Measurements from ENCODE around the gene ATXN1. TPM values are rescaled to one million over a fixed set of nuclear protein-coding genes. Genes with fewer than 3 reads are reported as not detected.

The ATXN1 gene
- total RNA-seq, 1 donor from 2014 or later = 9.1 TPM

DNA sequence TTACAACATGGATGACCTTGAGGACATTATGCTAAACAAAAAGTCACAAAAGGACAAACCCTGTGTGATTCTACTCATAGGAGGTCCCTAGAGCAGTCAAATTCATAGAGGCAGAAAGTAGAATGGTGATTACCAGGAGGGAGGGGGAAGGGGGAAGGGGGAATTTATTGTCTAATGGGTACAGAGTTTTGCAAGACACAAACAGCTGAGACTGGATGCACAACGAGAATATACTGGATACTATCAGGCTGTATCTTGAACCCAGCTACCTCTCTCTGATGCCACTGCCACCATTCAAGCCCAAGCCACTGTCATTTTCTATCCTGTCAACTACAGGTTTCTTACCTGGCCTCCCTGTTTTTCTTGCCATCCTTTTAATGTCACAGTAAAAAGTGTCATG is 252.3 kb downstream of the ATXN1 start:
- DNase-seq (ENCODE audit: low read depth in 2 of 2) = no peak

DNA sequence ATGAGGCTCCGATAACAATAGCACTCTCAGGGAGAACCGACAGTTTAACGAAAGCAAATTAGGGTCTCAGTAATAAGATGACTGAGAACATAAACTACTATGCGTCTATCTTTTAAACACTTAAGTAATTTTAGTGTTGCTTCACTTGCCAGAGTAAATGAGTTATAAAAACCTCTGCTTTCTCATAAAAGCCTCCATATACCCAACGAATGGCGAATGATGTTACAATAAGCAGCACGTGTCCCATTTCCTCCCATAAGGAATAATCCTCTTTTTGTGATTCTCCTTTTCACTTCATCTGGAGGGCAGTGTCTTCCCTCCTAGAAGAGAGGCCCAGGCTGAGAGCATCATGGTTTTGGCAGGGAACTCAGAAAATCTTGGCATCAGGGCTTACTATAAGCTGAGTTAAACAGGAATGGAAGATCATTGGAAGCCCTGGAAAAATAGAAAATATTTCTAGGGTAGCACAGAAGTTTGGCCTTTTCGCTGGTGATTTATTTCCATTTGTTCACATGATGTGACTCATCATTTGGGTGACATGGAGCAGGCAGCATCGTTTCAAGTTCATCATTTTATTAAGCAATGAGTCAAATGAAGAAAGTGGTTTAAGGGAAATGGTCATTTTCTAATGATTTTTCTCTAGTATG is 255.4 kb downstream of the ATXN1 start:
- peak in 1 of 2 donors; percentile 39 for DNase-seq (ENCODE audit: low read depth in 2 of 2)

DNA sequence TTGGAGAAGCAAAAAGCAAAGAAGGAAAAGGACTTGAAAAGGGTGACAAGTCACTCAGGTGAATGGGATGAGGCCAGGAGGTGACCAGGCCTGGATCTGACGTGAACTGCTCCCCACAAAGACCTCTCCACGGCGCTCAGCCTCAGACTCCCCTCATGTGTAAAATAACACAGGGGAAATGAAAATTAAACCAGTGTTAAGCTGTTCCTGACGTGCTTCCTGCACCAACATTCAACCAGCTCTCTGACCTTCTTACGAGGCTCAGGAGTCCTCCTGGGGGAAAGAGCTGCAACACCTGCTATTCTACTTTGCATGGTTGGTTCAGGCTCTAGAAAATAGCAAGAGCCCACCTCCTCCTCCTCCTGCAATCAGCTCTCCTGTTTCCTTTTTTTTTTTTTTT is 256.7 kb downstream of the ATXN1 start:
- DNase-seq (ENCODE audit: low read depth in 2 of 2) = no peak

DNA sequence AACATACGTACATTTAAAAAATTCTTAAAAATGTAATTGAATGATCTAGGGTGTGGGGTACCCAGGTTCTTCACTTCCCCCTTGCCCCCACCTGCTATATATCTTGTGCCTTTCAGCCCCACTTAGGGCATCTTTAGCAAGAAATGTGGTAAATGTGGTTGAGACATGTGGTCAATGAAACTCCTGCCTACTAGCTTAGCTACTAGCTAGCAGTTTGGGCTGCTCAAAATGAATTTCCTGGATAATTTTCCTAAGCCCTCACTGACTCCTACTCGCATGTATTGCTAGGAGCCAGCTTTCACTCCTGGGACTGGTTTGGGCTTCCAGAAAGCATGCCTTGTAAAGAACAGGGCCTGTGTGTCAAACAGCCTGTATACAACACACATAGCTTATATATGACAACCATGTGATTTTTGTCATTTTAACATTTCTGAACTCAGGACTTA is 257.3 kb downstream of the ATXN1 start:
- DNase-seq (ENCODE audit: low read depth in 2 of 2) = no peak

DNA sequence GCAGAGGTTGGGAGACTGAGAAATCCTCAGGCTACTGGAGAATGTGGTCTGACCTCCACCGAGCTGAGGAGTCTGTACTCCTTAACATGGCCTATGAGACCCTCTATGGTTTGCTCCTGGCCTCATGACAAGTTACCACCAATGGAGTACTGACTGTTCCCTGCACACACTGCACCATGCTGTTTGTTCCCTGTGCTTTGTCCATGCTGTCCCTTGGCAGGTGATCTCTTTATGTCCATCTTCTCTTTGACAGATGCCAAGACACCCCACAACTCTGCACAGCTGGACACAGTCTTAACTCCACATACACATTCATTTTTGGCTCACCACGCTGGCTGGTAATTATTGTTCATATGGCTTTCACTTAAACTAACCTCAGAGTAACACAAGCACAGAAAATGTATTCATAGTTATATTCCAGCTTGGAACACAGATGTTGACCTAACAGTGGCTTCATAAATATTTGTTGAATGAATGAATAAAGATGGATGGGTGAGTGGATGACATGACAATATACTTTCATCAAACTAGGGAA is 258.0 kb downstream of the ATXN1 start:
- no peak for DNase-seq (ENCODE audit: low read depth in 2 of 2)

DNA sequence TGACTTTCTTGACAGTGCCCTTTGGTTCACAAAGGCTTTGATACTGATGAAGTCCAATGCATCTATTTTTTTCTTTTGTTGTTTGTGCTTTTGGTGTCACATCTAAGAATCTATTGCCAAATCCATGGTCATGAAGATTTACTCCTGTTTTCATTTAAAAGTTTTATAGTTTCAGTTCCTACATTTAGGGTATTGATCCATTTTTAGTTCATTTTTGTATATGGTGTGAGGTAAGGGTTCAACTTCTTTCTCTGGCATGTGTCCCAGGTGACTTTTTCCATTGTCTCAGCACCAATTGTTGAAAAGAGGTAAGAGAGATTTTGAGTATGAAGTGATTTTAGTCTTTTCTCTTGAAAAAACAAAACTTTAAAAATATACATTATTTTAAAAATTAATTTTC is 262.3 kb downstream of the ATXN1 start:
- DNase-seq (ENCODE audit: low read depth in 2 of 2) = no peak

DNA sequence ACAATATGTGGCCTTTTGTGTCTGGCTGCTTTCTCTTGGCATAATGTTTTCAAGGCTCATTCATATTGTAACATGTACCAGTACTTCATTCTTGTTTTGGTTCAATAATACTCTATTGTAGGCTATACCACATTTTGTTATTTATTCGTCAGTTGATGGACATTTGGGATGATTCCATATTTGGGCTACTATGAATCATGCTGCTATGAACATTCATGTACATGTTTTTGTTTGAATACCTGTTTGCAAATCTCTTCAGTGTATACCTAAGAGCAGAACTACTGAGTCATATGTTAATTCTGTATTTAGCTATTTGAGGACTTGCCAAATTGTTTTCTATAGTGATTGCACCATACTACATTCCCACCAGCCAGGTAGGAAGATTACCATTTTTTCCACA is 263.0 kb downstream of the ATXN1 start:
- no peak for DNase-seq (ENCODE audit: low read depth in 2 of 2)

DNA sequence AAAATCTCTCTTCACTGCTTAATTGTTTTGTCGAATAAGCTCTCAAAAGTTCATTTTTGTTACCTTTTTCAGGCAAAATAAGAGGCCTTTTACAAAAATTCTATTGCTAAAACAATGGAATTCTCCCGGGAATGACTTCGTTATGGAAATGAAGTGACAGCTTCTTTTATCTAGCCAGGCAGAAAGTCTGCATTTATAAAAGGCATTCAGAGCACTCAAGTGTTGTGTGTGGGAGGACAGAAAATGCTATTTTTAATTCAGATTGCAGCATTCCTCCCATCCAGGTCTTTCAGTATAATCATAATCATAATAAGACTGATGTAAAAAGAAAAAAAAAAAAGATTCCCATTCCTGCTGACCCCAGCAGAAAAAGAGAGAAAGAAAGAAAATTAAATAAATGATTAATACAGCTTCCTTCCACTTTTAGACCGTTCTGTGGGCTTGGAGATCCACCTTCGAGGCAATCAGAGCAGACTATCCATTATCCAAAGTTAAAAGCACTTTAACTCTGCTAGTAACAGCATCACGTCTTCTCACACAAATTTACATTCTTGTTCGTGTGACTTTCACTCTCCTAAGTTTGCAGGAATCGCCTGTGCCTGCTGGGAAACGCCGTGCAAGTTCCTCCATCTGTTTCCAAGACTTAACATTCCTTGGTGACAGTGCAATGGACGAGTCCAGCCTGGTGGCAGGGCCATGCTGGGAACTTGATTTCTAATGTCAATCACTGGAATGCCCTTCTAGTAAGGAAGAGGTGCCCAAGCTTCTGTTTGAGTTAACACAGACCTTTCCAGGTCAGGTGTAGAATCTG is 264.1 kb downstream of the ATXN1 start:
- no peak for DNase-seq (ENCODE audit: low read depth in 2 of 2)

DNA sequence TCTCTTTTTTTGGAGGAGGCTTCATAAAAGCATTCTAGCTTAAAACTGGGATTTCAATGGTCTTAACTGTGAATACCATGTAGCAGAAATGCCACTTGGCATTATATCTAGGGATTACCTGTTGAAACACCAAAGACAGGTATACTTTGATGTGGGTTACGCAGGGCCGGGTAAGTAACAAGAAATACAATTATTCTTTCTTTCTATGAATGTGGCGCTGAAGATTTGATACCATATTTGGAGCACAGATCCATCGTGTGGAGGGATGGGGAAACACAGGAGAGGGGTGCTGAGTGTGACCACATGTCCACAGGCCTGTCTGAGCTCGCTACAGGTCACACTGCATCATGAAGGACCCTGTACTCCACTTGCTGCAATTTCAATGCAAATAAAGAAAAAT is 265.1 kb downstream of the ATXN1 start:
- DNase-seq (ENCODE audit: low read depth in 2 of 2) = no peak

DNA sequence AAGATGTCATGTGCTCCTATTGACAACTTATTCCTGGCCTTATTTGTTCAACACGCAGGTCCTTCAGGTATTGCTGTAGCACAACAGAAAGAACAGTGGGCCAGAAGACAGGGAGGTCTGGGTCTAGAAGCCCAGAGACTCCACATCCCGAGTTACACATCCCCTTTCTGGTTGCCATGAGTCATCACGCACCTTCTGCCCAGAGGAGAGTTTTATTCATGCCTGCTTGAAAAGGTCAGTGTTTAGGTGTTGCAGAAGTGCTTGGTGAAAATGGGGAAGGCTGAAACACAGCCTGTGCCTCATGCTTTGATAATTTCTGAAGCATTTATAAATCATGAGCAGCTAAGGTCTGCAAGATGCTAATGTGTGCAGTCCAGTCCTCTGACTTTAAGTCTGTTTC is 266.5 kb downstream of the ATXN1 start:
- DNase-seq (ENCODE audit: low read depth in 2 of 2) = no peak

DNA sequence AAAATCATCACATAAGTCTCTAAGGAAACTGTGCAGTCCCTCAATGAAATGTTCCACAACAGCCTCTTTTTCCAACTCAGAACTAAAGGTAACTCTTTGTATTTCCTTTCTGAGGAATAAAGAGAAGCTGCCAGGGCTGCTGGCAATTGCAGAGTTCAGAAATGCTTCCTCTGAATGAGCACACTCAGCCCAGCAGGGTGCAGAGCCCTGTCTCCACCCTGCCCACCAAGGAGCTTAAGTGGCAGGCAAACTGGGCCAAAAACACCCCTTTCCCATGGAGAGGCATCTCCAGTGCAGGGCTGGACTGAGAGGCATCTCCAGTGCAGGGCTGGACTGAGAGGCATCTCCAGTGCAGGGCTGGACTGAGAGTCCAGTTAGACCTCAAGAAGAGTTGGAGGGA is 267.5 kb downstream of the ATXN1 start:
- DNase-seq (ENCODE audit: low read depth in 2 of 2) = no peak

DNA sequence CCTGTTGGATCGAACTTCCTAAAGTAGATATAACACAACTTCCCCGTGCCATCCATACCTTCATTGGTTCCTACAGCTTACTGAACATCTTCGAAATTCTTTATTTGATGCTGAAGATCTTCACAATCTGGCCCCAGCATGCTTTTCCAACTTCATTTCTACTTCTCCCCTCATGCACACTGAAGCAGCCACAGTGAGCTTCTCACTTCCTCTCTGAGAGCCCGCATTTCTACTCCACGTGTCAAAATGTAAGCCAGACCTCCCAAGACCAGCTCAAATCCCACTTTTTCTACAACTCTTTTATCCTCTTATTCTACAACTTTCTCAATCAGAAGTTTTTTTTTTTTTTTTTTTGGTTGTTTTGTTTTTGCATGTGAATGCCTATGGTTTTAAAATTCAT is 268.1 kb downstream of the ATXN1 start:
- DNase-seq (ENCODE audit: low read depth in 2 of 2) = no peak

DNA sequence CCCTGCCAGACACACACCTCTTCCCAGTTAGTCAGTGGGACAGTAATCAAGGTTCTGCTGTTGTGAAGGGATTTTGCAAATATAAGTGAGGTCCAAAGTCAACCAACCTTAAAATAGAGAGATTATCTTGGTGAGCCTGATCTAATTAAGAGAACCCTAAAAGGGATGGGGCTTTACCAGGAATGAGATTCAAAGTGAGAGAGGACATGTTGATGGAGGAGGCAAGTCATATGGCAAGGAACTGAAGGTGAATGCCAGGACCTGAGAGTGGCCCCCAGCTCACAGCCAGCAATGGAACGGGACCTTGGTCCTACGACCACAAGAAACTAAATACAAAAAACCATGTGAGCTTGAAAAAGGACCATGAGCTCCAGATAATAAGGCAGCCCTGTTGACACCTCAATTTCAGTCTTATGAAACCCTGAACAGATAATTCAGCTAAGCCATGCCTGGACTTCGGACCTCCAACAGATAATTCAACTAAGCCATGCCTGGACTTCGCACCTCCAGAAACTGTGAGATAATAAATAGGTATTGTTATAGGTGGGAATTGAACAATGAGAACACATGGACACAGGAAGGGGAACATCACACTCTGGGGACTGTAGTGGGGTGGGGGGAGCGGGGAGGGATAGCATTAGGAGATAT is 269.5 kb downstream of the ATXN1 start:
- DNase-seq (ENCODE audit: low read depth in 2 of 2) = no peak

DNA sequence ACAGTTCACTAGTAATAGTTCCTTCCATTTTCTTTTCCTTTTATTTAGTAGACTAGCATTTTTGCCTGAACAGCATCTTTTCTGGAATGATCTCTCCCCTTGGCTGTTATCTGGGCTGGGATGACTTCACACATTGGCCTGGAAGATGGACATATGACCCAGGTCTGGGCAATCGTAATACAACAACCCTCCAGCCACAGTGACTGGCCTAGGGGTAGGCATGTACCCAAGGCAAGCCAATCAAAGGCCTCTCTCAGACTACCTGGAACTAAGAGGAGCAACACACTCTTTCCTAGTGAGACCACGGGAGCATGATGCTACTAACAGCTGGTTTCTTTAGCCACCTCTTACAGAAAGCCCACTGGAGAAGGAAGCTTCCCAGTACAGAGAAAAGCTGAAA is 270.6 kb downstream of the ATXN1 start:
- DNase-seq (ENCODE audit: low read depth in 2 of 2) = no peak

DNA sequence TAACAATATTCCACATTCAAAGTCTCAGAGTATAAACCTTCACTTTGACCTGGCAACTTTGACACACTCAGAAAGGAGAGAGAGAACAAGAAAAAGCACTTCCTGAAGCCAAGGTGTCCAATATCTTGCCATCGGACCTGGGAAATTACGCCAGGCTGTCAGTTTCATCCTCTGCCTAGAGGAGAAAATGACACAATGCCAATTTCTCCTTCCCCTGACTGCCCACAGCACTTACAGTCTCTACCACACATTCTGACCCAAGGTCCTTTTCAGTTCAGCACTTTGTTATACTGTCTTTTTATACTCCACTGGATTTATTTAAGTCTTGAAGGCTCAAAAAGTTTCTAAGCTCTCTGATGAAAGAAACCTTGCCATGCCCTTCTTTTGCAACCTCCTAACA is 272.4 kb downstream of the ATXN1 start:
- DNase-seq (ENCODE audit: low read depth in 2 of 2) = no peak

DNA sequence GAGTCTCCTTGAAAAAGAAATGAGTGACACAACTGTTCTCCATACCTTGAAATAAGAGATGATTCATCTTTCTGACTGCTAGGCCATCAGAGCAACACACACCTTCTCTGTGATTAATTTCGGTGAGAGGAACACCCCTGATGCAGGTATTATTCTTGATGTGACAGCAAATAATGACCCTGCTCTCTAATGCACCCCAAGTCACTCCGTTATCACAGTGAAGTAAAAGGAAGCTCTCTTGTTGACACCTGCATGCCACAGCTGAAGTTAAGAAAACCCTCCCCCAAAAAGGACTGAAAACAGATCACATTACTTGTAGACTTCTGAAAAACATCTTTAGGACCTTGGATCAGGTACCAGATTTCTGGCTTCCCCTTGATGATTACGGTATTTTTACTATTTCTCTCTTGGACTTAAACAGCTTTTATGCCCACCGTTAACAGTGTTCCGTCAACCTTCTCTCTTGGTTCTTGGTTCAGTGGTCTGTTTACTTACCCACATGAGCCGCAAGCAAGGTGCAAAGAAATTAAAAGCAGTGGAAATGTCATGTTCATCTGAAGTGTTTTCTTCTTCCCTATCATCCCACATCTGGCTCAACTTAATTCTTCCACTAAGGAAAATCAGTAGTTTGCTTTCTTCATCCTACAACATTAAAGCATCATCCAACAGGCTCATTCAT is 273.1 kb downstream of the ATXN1 start:
- no peak for DNase-seq (ENCODE audit: low read depth in 2 of 2)

DNA sequence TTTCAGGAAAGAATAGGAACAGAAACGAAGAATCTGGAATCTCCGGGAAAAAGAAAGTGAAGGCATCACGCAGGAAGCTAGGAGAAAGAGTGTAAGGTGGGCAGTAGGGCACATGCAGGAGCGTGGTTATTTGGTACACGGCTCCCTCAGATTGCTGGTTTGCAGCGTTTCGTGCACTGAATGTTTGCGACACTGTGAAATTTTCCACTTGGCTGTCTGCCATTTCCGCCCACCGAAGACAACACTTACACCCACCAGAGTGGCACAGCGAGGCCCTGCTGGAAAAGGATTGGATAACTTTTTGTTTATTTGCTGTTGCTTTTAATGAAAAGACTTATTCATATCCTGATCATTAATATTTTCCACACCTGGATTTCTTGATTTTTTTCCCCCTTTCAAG is 274.6 kb downstream of the ATXN1 start:
- DNase-seq (ENCODE audit: low read depth in 2 of 2) = peak in 1 of 2 donors; percentile 20

DNA sequence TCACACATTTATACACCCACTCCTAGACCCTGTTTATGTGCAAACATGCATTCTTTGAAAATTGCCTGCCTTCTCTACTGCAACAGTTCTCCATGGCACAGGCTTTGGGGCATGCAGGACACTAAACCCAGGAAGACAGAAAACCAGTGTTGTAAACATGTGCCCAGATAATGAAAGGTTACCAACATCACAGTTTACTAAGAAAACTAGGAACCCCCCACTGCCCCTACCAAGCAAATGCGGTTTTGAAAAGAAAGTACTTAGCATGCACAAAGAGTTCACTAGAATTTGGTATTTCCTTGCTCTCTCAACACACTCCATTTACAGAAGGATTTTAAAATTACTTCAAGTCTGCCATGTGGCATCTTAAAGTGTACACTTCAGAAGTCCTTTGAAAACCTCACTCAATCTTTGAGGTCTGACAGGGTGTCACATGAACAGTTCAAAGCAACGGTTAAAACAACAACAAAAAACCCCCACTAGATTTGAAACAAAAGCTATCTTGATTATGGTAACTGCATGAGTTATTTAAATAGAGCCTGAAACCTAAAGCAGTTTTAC is 277.9 kb downstream of the ATXN1 start:
- DNase-seq (ENCODE audit: low read depth in 2 of 2) = no peak

DNA sequence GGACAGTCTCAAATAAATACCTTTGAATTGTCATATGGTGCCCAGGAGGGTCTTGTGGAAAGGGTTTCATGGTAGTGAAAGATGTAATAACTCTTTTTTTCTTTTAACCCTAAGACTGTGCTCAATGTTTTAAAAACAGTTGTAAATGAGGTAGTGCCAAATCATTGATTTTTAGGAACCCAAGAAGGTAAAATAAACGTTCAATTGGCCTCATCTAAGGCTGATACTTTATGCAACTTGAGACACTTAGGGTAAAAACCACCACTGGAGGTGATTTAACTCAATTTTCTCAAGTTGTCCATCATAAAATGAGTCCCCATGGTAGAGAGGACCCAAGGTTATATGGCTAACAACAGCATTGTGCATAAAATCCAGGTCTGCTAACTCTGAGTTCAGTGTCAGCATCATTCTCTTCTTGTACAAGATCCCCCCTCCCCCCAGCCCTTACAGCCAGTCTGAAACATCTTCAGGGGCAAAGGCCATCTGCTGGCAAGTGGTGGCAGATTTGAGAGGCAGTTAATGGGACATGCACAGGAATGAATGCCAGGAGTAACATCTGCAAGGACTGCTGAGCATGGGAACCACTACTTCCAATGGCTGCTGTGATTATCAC is 278.5 kb downstream of the ATXN1 start:
- no peak for DNase-seq (ENCODE audit: low read depth in 2 of 2)

DNA sequence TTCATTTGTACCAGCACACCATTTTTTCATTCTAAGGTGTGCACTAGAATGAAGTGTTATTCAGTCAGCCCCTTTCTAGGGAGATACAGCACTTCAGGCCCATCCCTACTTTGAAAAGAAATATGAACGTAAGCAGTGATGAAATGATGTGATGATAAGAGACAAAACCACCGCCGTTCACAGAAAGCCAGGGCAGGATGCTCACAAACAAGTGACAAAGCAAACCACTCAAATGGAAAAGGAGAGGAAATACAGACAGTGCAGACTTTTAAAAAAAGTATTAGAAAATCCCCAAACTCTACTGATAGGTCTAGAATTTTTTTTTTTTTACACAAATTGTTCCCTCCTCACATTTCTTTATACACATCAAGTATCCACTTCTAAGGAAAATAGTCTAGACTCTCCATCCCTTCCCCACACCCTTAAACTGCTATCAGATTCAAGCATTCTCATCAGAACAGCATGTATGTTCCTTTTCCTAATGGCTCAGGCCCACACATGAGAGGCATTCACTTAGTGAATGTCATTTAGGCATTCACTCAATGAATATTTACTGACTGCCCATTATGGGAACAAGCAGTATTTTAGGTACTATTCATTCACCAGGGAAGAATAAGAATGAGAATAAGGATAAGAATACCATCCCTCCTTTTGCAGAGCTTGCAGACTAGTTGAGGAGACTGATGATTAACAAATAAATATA is 279.4 kb downstream of the ATXN1 start:
- no peak for DNase-seq (ENCODE audit: low read depth in 2 of 2)

All from lung microvascular endothelial cell (primary cell).